HG02981 (cell line): ENCODE measurements around the gene ANXA1.

Experiments used
- ATAC-seq: cut with Tn5 transposase; IDR thresholded peaks from one replicate; pipeline ENCODE4 v1.9.1; 2021; ENCODE audit warnings: mild to moderate bottlenecking, moderate library complexity; ENCODE audit not compliant: unreplicated experiment

Gene ANXA1

DNA sequence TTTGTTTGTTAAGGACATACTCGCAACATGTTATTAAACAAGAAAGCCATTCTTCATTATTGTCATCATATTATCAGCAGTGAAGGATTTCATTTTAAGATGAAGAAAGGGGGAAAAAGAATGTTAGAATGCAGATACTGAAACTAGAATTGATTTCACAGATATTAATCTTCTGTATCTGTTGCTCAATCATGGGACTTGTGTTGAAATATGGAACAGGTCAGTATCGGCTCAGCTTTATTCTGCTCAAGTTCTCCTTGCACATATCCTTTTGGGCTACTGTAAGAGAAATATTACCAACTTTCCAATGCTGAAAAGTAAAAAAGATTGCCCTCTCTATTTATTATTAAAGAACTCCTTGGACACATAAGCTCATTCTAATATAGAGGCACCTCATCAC lies 13.8 kb upstream of the ANXA1 start:
- ATAC-seq: no peak

- no peak for ATAC-seq
Observed at GRCh38 chr9:73138516-73138915, 13.1 kb upstream of the ANXA1 start.

DNA sequence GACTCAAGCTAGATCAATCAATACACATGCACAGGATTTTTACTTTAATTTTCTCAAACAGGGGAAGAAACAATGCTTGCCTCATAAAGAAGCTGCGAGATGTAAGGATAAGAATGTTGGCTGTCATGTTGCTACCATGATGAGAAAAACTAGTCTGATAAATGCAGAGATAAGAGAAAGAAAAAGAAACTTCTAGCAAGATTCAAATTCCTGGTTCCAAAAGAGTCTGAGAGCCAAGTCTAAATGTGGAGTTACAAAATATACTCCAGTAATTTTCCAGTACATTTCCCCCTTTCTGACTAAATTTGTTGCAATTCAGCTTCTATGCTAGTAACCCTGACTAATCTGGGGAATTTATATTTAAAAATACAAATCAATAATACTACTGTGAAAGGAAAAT lies 10.4 kb upstream of the ANXA1 start:
- ATAC-seq: no peak

DNA sequence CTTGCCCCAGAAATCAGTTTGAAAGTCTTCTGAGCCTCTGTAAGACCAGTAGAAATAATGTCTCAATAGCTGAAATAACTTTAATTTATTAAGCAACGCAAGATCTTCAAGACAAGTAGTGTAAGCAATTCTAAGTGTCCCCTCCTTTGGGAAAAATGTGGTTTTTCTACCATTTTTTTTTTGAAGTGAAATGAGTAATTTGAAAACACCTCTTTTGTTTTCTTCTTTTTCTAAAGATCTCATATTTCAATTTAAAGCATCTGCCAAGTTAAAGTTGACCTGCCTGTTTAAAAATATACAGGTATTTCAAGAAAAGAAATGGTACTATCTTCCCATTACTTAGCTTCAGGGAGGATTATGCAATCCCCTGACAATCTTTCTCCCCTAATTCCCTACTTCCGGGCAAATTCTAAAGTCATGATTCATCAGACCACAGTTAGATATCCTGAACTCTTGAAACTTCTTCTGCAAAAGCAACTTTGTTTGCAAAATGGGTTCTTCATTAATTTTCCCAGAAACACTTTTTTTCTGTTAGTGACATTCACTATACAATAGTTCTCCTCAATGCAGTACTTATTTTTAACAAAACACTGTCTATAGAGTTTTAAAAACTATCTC lies 7.8 kb upstream of the ANXA1 start:
- no peak for ATAC-seq

DNA sequence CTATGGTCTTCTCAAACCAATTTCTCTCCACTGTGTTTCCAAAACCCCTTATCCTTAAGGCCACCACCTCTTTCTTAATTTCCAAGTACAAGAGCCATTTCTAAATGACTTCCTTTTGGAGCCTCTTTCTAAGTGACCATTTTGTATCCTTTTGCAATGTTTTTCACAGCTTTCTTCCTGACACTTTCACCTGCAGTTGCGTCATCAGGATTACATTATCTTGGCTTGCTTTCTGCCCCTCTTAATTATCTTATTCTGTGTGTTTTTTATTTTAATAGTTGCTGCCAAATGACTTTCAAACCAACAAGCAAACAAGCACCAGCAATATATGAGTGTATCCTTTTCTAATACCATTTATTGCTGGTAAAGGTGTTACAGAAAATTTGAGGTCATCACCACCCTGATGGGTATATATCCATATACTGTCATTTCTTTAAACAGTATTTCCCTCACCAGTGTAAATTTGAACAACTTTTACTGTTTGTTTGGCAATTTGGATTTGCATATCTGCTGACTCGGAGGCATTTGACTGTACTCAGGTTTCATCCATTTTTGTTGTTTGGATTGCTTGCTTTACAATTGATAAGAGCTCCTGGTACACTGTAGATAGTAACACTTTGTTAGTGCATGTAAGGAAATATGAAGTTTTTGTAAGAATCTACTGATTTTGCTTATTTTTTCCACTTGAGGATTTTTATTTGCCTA lies 5.4 kb upstream of the ANXA1 start:
- ATAC-seq: no peak

- ATAC-seq: no peak
Observed at GRCh38 chr9:73148447-73148937, 3.2 kb upstream of the ANXA1 start.

- peak; percentile 85 for ATAC-seq
Observed at GRCh38 chr9:73149371-73150067, 2.1 kb upstream of the ANXA1 start.

- ATAC-seq: no peak
Observed at GRCh38 chr9:73152543-73152844, 829 bp downstream of the ANXA1 start.

- ATAC-seq: peak; percentile 61
Observed at GRCh38 chr9:73152953-73153352, 1.3 kb downstream of the ANXA1 start.

DNA sequence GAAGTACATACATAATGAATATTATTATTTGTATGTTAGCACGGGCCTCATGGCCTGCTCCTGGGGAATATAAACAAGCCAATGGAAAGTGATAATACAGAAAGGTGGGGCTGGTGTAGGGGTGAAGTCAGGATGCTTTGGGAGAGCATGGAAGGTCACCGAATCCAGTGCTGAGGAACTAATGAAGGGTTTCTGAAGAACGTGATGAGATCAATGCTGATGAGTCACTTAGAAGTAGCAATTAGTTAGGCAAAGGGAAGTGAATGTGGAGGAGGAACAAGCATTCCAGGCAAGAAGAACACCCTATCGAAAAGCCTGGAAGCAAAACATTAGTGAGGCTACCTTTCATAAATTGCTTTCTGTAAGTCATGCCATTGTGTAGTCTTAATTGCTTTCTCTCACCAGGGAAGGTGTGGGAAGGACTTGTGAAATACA lies 2.1 kb downstream of the ANXA1 start:
- no peak for ATAC-seq

- ATAC-seq: no peak
Observed at GRCh38 chr9:73154271-73154670, 2.6 kb downstream of the ANXA1 start.

DNA sequence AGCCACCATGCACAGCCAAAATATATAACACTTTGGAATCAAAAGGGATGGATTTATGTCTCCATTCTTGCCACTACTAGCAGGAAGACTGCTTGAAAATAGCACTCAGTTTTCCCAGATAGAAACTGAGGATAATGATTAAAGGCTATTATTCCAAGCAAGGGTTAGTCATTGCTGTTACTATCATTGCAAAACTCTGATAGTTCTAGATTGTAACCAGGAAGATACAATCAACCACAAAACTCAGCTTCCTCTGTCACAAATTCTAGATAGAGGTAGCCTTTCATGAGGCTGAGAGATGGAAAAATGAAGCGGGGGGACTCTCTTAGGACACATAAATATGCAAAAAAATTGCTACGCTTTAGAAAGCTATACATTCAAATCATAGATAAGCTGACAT lies 3.1 kb downstream of the ANXA1 start:
- ATAC-seq: no peak

DNA sequence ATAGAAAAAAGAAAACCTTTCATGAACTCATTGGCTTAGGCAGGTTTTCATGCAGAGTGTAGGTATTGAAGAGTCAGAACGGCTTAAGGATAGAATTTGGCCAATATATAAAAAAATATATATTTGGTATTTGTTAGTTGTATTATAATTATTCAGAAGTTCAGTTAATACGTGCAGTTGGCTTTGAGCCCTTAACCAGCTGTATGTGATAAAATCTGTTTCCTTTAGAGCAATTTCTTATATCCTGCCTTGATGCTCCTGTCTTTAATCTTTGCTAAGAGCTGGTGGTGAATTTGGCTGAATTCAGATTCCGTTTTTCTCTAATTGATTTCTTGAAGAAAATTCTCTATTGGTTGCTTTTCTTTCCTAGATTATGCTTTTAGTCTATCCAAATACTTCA lies 3.7 kb downstream of the ANXA1 start:
- no peak for ATAC-seq

GRCh38 chr9:73155968-73156864 lies 4.6 kb downstream of the ANXA1 start:
- ATAC-seq: no peak

DNA sequence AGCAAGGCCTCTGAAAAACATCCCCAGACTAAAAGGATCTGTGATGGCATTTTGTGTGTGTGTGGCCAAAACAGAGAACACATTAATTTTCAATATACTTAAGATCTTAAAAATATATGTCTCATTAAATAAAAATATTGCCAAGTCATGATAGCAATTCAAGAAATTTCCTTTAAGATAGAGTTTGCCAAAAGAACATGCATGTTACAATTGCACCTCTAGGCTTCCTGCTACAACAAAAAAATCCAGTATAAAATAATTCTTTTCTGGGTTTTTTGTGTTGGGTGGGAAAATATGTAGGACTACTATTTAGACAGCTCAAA lies 5.2 kb downstream of the ANXA1 start:
- ATAC-seq: no peak

GRCh38 chr9:73157811-73158210 lies 6.1 kb downstream of the ANXA1 start:
- no peak for ATAC-seq

GRCh38 chr9:73158723-73159122 lies 7.1 kb downstream of the ANXA1 start:
- ATAC-seq: no peak

DNA sequence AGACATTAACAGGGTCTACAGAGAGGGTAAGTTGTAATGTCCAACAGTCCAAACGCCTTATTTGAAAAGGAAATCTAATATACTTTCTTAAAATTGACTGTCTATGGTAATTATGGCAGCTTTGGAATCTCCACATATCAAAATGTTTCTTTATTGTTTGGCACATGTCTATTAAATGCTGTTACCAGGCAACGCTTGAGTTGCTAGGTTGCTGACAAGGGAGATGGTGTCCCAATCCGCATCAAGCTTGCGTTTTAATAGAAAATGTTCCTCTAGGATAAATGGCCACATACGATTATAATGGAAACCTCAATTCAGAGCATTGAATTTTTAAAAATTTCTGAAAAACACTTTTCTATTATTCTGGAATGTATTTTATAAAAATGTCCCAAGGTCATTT lies 9.2 kb downstream of the ANXA1 start:
- ATAC-seq: no peak

DNA sequence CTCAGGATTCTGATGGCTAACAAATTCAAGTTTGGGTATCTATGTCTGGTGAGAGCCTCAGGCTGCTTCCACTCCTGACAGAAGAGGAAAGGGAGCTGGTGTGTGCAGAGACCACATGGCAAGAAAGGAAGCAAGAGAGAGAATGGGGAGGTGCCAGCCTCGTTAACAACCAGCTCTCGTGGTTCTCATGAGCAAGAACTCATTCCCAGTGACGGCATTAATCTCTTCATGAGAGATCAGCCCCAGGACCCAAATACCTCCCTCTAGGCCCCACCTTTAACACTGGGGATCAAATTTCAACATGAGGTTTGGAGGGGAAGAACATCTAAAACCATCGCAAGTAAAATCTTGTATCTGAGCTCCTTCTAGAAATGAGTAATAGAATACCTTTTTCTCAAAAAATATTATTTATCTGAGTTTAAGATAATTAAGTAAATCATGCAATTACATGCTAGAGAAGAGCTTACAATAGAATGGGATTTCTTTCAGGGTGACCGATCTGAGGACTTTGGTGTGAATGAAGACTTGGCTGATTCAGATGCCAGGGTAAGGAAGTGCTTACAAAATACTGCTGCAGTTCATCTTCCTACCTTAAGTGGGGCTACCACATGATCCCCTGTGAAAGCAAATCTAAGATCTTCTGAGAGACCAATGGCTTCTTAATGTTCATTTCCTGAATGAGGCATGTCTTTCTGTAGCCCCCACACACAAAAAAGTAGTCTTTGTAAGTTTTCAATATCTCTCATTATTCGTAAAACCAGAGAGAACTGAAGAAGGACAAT lies 11.5 kb downstream of the ANXA1 start:
- peak; percentile 51 for ATAC-seq

GRCh38 chr9:73165911-73166310 lies 14.2 kb downstream of the ANXA1 start:
- ATAC-seq: no peak

DNA sequence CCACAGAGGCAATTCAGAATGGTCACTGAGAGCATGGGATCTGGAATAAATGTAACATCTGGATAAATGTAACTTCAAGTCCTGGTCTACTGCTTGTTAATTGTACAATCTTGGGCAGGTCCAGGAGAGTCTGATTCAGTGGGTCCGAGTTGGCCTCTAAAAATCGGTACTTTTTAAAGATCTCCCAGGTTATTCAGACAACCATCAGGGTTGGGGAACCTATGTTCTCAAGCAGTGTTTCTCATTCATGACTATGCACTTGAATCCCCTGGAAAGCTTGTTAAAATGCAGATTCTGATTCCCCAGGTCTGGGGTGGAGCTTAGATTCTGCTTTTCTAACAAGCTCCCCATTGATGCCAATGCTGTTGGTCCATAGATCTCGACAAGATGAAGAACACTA lies 14.8 kb downstream of the ANXA1 start:
- no peak for ATAC-seq
